Tibial nerve (tissue), 4 donors: Measurements from ENCODE around the gene ARMC6. TPM values are rescaled to one million over a fixed set of nuclear protein-coding genes. Genes with fewer than 3 reads are reported as not detected.

ENCODE experiments used
- DNase-seq, 2 donors: peaks; one replicate each; pipeline ENCODE4 v3.0.0-alpha.2; 2019; ENCODE audit warnings: low spot score in 2 of 2
- H3K27ac ChIP-seq, 4 donors: fragments of 200-600 bp; sonication (generic) in 3 of 4; one replicate each; pipeline ENCODE4 v1.5.1; 2017 to 2019; ENCODE audit warnings: mild to moderate bottlenecking in 1 of 4
- H3K27me3 ChIP-seq, 2 donors: fragments of 200-600 bp; sonication (generic) in 1 of 2; one replicate each; pipeline versions ENCODE4 v1.5.1 to v1.6.0; 2017 to 2019
- H3K36me3 ChIP-seq, 3 donors: fragments of 200-600 bp; sonication (generic); one replicate each; pipeline ENCODE4 v1.5.1; 2018 to 2019
- H3K4me1 ChIP-seq, 4 donors: fragments of 200-600 bp; sonication (generic) in 3 of 4; one replicate each; pipeline ENCODE4 v1.5.1; 2017 to 2019
- H3K4me3 ChIP-seq, 4 donors: fragments of 200-600 bp; sonication (generic) in 3 of 4; one replicate each; pipeline ENCODE4 v1.5.1; 2017 to 2019; ENCODE audit warnings: mild to moderate bottlenecking in 1 of 4, moderate library complexity in 1 of 4
- H3K9me3 ChIP-seq, 4 donors: fragments of 200-600 bp; sonication (generic) in 3 of 4; one replicate each; pipeline ENCODE4 v1.5.1; 2017 to 2019
- EP300 ChIP-seq, 2 donors: sonication (generic); formaldehyde crosslinking; IDR thresholded peaks; one replicate each; pipeline ENCODE4 v1.6.1; 2017; ENCODE audit warnings: antibody characterized with exemption in 2 of 2, mild to moderate bottlenecking in 1 of 2
- POLR2A ChIP-seq, 2 donors: fragments of 450-650 bp; IDR thresholded peaks; one replicate each; pipeline ENCODE4 v1.6.1; 2017; ENCODE audit warnings: antibody characterized with exemption in 2 of 2, mild to moderate bottlenecking in 2 of 2, moderate library complexity in 2 of 2
- WGBS, 2 donors: methylation state at CpG; one replicate each; pipeline ENCODE4 v1.1.5; 2018; 5-methylcytosine and 5-hydroxymethylcytosine counted together
- total RNA-seq, 4 donors: library from RNA; depleted of rRNA; stranded (reverse); fragments of >200 nt; gene quantifications; one replicate each; pipeline ENCODE4 v1.1.0, GENCODE V29; 2016
- TF ChIP-seq, protein P1 (sequence below), 5 experiments: fragments of 200-600 bp in 3 of 5; fragments of 450-650 bp in 2 of 5; sonication (generic) in 3 of 5; IDR thresholded peaks; one replicate each; pipeline ENCODE4 v1.5.1; 2016 to 2019; ENCODE audit warnings: antibody characterized with exemption in 5 of 5, mild to moderate bottlenecking in 3 of 5, moderate library complexity in 2 of 5

Gene ARMC6
- total RNA-seq, 4 donors from 2014 or later = 20.0 to 40.8 (median 24.6) TPM

DNA sequence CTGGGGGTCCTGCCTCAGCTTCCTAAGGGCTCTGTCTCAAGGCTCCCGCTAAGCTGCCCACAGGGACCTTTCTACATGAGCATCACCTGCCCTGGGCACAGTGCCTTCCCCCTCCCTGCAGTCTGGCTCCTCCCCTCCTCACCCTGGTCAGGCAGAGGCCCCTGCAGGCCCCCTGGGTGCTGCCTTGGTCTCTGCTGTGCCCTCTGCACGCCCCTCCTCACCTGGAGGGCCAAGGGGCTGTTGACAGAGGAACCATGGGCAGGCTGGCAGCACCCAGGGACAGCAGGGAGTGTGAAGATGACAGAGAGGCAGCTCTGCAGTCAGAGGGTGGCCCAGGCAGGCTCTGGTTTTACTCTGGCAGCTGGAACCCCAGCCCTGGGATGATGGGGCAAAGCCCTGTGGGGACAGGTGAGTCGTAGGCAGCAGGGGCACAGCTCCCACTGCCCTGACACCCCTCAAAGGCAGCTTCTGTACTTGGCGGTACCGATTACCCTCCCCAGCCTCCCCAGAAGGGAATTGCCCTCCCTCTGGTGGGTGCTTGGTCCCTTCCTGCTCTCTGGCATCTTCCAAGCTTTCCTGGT lies 43.2 kb upstream of the ARMC6 start:
- WGBS, 2 donors = 77 to 85% methylated on average over 2 to 5 of the region's 5 CpGs
- peaks cover 3 to 54% (median 6%) of the 10 kb centered on the region in 3 donors for H3K36me3 ChIP-seq
- H3K4me3 ChIP-seq = no peak overlapping the region
- no peak for DNase-seq
- TF ChIP-seq, protein P1, sequence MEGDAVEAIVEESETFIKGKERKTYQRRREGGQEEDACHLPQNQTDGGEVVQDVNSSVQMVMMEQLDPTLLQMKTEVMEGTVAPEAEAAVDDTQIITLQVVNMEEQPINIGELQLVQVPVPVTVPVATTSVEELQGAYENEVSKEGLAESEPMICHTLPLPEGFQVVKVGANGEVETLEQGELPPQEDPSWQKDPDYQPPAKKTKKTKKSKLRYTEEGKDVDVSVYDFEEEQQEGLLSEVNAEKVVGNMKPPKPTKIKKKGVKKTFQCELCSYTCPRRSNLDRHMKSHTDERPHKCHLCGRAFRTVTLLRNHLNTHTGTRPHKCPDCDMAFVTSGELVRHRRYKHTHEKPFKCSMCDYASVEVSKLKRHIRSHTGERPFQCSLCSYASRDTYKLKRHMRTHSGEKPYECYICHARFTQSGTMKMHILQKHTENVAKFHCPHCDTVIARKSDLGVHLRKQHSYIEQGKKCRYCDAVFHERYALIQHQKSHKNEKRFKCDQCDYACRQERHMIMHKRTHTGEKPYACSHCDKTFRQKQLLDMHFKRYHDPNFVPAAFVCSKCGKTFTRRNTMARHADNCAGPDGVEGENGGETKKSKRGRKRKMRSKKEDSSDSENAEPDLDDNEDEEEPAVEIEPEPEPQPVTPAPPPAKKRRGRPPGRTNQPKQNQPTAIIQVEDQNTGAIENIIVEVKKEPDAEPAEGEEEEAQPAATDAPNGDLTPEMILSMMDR (IDR thresholded peaks at IDR 0.05) = no peak
- no peak for TF ChIP-seq EP300 (IDR thresholded peaks at IDR 0.05)
- peaks cover 0 to 19% (median 0%) of the 10 kb centered on the region in 4 donors for H3K4me1 ChIP-seq
- H3K27ac ChIP-seq = no peak overlapping the region
- H3K27me3 ChIP-seq = no peaks in the 10 kb centered on the region
- no peaks in the 10 kb centered on the region for H3K9me3 ChIP-seq

DNA sequence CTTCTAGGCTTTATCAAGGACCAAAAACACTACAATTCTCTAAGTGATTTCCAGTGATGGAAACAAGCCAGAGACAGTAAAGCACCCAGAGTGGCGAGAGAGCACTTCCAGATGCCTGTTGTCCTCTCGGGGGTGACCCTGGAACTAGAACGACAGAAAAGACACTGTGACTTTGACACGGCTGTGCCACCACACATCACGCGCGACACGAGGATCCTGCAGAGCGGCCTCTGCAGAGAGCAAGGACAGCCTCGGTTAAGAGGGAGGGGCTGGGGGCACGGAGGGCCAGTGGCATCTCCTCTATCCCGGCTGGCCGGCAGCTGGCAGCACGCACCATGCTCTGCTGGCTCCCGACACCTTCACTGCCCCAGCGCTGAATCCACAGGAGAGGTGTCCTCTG lies 42.4 kb upstream of the ARMC6 start:
- TF ChIP-seq, protein P1 (IDR thresholded peaks at IDR 0.05) = no peak
- TF ChIP-seq EP300 (IDR thresholded peaks at IDR 0.05) (no peak), POLR2A (IDR thresholded peaks at IDR 0.05) (no peak)
- H3K27ac ChIP-seq = no peak overlapping the region
- H3K36me3 ChIP-seq = peaks cover 3 to 62% (median 6%) of the 10 kb centered on the region in 3 donors
- no peaks in the 10 kb centered on the region for H3K27me3 ChIP-seq
- DNase-seq = no peak
- H3K4me3 ChIP-seq = no peak overlapping the region
- no peaks in the 10 kb centered on the region for H3K9me3 ChIP-seq
- 80 to 87% methylated on average over 16 of the region's 16 CpGs for WGBS, 2 donors
- H3K4me1 ChIP-seq = peaks cover 0 to 14% (median 0%) of the 10 kb centered on the region in 4 donors

DNA sequence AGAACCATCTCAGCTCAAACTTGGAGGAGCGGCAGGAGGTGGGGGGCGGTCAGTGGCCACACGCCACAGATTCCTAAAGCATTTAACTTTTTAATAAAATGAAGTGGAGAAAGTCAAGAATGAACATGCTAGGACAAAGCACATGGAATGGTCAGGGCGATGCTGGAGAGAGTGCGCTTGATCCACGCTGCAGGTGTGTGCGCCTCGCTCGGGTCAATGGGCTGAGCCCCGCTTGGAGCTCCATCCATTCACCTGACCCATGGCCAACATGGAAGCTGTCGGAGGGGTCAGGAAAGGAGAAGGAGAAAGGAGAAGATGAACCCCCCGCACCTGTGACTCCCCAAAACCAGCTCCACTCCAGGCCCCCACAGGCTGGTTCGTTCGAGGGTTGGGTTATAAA lies 41.9 kb upstream of the ARMC6 start:
- TF ChIP-seq POLR2A (IDR thresholded peaks at IDR 0.05) = no peak
- no peak for TF ChIP-seq EP300 (IDR thresholded peaks at IDR 0.05)
- TF ChIP-seq, protein P1 (IDR thresholded peaks at IDR 0.05) = no peak
- peaks cover 3 to 63% (median 6%) of the 10 kb centered on the region in 3 donors for H3K36me3 ChIP-seq
- no peak overlapping the region for H3K27ac ChIP-seq
- H3K4me3 ChIP-seq = no peak overlapping the region
- no peaks in the 10 kb centered on the region for H3K9me3 ChIP-seq
- peaks cover 0 to 10% (median 0%) of the 10 kb centered on the region in 4 donors for H3K4me1 ChIP-seq
- DNase-seq = no peak
- no peaks in the 10 kb centered on the region for H3K27me3 ChIP-seq
- WGBS, 2 donors = 93 to 94% methylated on average over 14 of the region's 14 CpGs

DNA sequence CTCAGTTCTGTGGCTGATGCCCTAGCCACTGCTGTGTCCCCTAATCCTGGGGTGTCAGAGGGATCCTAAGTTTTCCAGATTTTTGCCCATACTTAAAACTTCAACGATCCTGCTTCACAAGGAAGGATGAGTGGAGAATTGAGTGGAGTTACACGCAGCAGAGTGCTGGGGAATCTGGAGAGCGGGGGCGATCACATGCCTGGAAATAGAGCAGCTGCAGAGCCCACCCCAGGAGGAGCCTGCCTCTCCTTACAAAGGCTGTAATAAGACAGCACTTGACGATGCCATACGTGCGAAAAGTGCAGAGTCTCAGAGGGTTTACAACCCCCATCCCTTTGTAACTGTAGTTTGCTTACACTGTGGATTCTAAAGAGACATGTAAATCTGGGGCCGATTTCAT lies 40.7 kb upstream of the ARMC6 start:
- no peak overlapping the region for H3K27ac ChIP-seq
- TF ChIP-seq, protein P1 (IDR thresholded peaks at IDR 0.05) = no peak
- no peak for TF ChIP-seq EP300 (IDR thresholded peaks at IDR 0.05)
- TF ChIP-seq POLR2A (IDR thresholded peaks at IDR 0.05) = no peak
- DNase-seq = no peak
- peaks cover 0 to 4% (median 0%) of the 10 kb centered on the region in 4 donors for H3K4me1 ChIP-seq
- no peaks in the 10 kb centered on the region for H3K27me3 ChIP-seq
- H3K36me3 ChIP-seq = peaks cover 3 to 73% (median 6%) of the 10 kb centered on the region in 3 donors
- no peak overlapping the region for H3K4me3 ChIP-seq
- no peaks in the 10 kb centered on the region for H3K9me3 ChIP-seq
- 81 to 88% methylated on average over 8 of the region's 8 CpGs for WGBS, 2 donors

DNA sequence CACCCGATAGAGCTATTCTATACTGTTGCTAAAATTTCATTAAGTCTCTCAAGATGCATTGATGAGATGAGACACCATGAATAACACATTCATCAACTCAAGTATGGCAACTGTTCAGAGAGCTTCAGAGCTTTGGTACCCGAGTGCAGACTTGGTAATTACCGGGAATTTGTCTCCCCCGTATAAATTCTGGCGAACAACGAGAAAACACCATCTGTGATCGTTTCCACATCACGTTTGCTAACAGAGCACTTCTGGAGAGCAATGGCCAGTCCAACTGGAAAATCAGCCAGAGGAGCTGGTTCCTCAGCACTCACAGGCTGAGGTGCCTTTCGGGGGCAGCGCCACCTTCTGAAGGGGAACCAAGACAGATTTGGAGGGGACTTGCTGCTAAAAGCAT lies 40.3 kb upstream of the ARMC6 start:
- Histone ChIP-seq H3K27ac (no peak overlapping the region), H3K4me1 (peaks cover 0 to 4% (median 0%) of the 10 kb centered on the region in 4 donors), H3K36me3 (peaks cover 3 to 75% (median 6%) of the 10 kb centered on the region in 3 donors), H3K9me3 (no peaks in the 10 kb centered on the region), H3K27me3 (no peaks in the 10 kb centered on the region), H3K4me3 (no peak overlapping the region)
- TF ChIP-seq EP300 (IDR thresholded peaks at IDR 0.05) (no peak), POLR2A (IDR thresholded peaks at IDR 0.05) (no peak)
- TF ChIP-seq, protein P1 (IDR thresholded peaks at IDR 0.05) = no peak
- DNase-seq = no peak
- WGBS, 2 donors = 78 to 80% methylated on average over 10 of the region's 10 CpGs
